ENCODE results near the gene OR51Q1. TPM values are rescaled to one million over a fixed set of nuclear protein-coding genes. Genes with fewer than 3 reads are reported as not detected.

Gene OR51Q1
- total and polyA plus RNA-seq, 4 donors = not detected

DNA sequence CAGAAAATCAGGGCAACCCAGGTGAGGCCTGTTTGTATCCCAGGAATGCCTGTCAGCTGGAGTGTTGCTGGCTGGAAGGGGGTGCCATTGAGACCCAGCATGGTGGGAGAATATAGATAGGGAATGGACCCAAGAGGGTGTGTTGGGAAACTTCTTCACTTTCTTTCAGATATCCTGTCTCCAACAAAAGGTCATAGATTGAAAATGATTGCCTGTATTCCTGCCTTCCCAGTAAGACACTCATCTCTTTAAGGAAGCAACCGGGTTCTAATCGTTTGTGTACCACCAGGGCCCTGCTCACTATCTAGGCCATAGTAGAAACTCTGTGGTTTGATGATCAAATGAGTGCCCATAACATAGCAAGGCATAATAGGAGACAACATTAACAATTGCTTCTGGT is 19.5 kb downstream of the OR51Q1 start, which contains the start of gene OR51I1:
Gene OR51I1 (minus strand): TSS at position 101 of the 400 bp plus-strand sequence. CDS start 0 bp downstream, at position 101.
- no peaks in the 10 kb centered on the region for H3K36me3 ChIP-seq (ENCODE audit: control insufficient read depth, insufficient read depth, low read length)
- peaks cover 1% of the 10 kb centered on the region for H3K9me3 ChIP-seq (ENCODE audit: control insufficient read depth, insufficient read depth, low read length)
- H3K27me3 ChIP-seq (ENCODE audit: control insufficient read depth, insufficient read depth, low read length) = no peaks in the 10 kb centered on the region
- DNase-seq (ENCODE audit: low read depth in 4 of 6, low spot score in 6 of 6) = no peak
- no peaks in the 10 kb centered on the region for H3K4me1 ChIP-seq (ENCODE audit: control insufficient read depth, insufficient read depth, low read length)
- H3K27ac ChIP-seq (ENCODE audit: low read depth, low read length) = no peak within 1 kb of the TSS
- WGBS (ENCODE audit: insufficient coverage) = no CpG with 5 or more reads among the region's 2 CpGs
- H3K4me3 ChIP-seq (ENCODE audit: low read depth, low read length) = no peak within 1 kb of the TSS

DNA sequence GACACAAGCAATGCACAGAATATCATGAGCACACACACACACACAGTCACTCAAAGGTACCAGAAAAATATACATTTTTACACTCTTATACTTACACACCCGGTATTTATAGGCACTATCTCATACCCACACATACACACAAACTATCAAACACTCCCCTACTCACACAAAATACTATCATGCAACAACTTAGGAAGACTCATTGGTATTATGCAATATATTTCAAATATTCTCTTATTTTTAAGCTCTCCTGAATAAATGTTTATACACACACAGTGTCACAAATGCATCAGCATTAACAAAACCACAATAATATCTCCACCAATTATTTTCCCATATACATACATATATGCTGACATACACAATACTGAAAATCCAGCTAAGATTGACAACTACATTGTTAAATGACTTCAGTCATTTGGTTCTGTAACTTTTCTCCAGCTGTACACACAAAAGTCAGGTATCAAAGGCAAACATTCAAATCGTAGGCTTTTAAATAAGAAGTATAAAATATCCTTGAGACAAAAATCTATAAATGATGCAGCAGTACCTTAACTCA is 22.0 kb downstream of the OR51Q1 start:
- H3K36me3 ChIP-seq (ENCODE audit: control insufficient read depth, insufficient read depth, low read length) = no peaks in the 10 kb centered on the region
- WGBS (ENCODE audit: insufficient coverage) = no CpG with 5 or more reads among the region's 2 CpGs
- H3K4me3 ChIP-seq (ENCODE audit: low read depth, low read length) = no peak overlapping the region
- no peaks in the 10 kb centered on the region for H3K4me1 ChIP-seq (ENCODE audit: control insufficient read depth, insufficient read depth, low read length)
- H3K27me3 ChIP-seq (ENCODE audit: control insufficient read depth, insufficient read depth, low read length) = no peaks in the 10 kb centered on the region
- H3K27ac ChIP-seq (ENCODE audit: low read depth, low read length) = no peak overlapping the region
- peaks cover 1% of the 10 kb centered on the region for H3K9me3 ChIP-seq (ENCODE audit: control insufficient read depth, insufficient read depth, low read length)
- DNase-seq (ENCODE audit: low read depth in 4 of 6, low spot score in 6 of 6) = no peak

GRCh38 chr11:5449023-5449422 is 27.1 kb downstream of the OR51Q1 start, which contains the start of gene OR51I2:
Gene OR51I2, plus strand, starts transcription at chr11:5449323. Its CDS starts 4,166 bp downstream, at chr11:5453489.
- WGBS (ENCODE audit: insufficient coverage) = 80% methylated on average over 1 of the region's 2 CpGs
- Histone ChIP-seq H3K36me3 (ENCODE audit: control insufficient read depth, insufficient read depth, low read length) (no peaks in the 10 kb centered on the region), H3K4me1 (ENCODE audit: control insufficient read depth, insufficient read depth, low read length) (no peaks in the 10 kb centered on the region), H3K27ac (ENCODE audit: low read depth, low read length) (no peak within 1 kb of the TSS), H3K9me3 (ENCODE audit: control insufficient read depth, insufficient read depth, low read length) (no peaks in the 10 kb centered on the region), H3K27me3 (ENCODE audit: control insufficient read depth, insufficient read depth, low read length) (no peaks in the 10 kb centered on the region), H3K4me3 (ENCODE audit: low read depth, low read length) (no peak within 1 kb of the TSS)
- no peak for DNase-seq (ENCODE audit: low read depth in 4 of 6, low spot score in 6 of 6)

GRCh38 chr11:5449432-5449831 is 27.5 kb downstream of the OR51Q1 start:
- Histone ChIP-seq H3K27ac (ENCODE audit: low read depth, low read length) (no peak overlapping the region), H3K4me3 (ENCODE audit: low read depth, low read length) (no peak overlapping the region), H3K4me1 (ENCODE audit: control insufficient read depth, insufficient read depth, low read length) (no peaks in the 10 kb centered on the region), H3K9me3 (ENCODE audit: control insufficient read depth, insufficient read depth, low read length) (no peaks in the 10 kb centered on the region), H3K27me3 (ENCODE audit: control insufficient read depth, insufficient read depth, low read length) (no peaks in the 10 kb centered on the region), H3K36me3 (ENCODE audit: control insufficient read depth, insufficient read depth, low read length) (no peaks in the 10 kb centered on the region)
- no peak for DNase-seq (ENCODE audit: low read depth in 4 of 6, low spot score in 6 of 6)
- 100% methylated on average over 1 of the region's 4 CpGs for WGBS (ENCODE audit: insufficient coverage)

- H3K9me3 ChIP-seq (ENCODE audit: control insufficient read depth, insufficient read depth, low read length) = no peaks in the 10 kb centered on the region
- no peaks in the 10 kb centered on the region for H3K36me3 ChIP-seq (ENCODE audit: control insufficient read depth, insufficient read depth, low read length)
- 96% methylated on average over 13 of the region's 14 CpGs for WGBS (ENCODE audit: insufficient coverage)
- no peaks in the 10 kb centered on the region for H3K27me3 ChIP-seq (ENCODE audit: control insufficient read depth, insufficient read depth, low read length)
- no peak overlapping the region for H3K4me3 ChIP-seq (ENCODE audit: low read depth, low read length)
- H3K4me1 ChIP-seq (ENCODE audit: control insufficient read depth, insufficient read depth, low read length) = no peaks in the 10 kb centered on the region
- DNase-seq (ENCODE audit: low read depth in 4 of 6, low spot score in 6 of 6) = no peak
- no peak overlapping the region for H3K27ac ChIP-seq (ENCODE audit: low read depth, low read length)
These were observed 39.2 kb downstream of the OR51Q1 start for GRCh38 chr11:5460983-5461621.

DNA sequence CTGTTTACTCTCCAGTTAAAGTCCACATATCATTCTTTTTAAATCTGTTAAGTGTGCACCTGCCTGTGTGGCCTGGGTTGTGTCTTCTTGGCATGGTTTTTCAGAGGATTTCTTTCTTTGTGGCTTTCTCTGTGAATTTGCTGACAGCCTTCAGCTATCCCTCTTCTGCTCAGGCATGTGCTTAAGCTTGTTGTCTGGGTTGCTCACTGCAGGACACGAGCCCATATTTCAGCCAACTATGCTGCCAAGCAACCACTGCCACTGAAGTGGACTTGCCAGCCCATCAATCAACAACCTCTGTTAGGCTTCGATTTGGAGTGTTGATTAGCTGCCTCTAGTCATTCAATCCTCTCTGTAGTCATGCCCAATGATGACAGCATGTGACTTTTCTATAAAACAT is 45.6 kb downstream of the OR51Q1 start:
- Histone ChIP-seq H3K27ac (ENCODE audit: low read depth, low read length) (no peak overlapping the region), H3K36me3 (ENCODE audit: control insufficient read depth, insufficient read depth, low read length) (no peaks in the 10 kb centered on the region), H3K27me3 (ENCODE audit: control insufficient read depth, insufficient read depth, low read length) (no peaks in the 10 kb centered on the region), H3K4me3 (ENCODE audit: low read depth, low read length) (no peak overlapping the region), H3K9me3 (ENCODE audit: control insufficient read depth, insufficient read depth, low read length) (no peaks in the 10 kb centered on the region), H3K4me1 (ENCODE audit: control insufficient read depth, insufficient read depth, low read length) (no peaks in the 10 kb centered on the region)
- 38% methylated on average over 2 of the region's 2 CpGs for WGBS (ENCODE audit: insufficient coverage)
- DNase-seq (ENCODE audit: low read depth in 4 of 6, low spot score in 6 of 6) = peak in 3 of 6 donors; percentile 2 to 44 (median 9)

Other genes starting within 250 kb of the OR51Q1 start
- not detected for gene OR51V1, start 221.4 kb upstream of the OR51Q1 start, total RNA-seq
- gene OR51V1, start 221.4 kb upstream of the OR51Q1 start, polyA plus RNA-seq (ENCODE audit: insufficient read length in 2 of 2) = not detected
- gene HBB, start 195.0 kb upstream of the OR51Q1 start, total RNA-seq = 1,000 to 10,000 TPM; 1,170 to 2,002 TPM
- gene HBB, start 195.0 kb upstream of the OR51Q1 start, polyA plus RNA-seq (ENCODE audit: insufficient read length in 2 of 2) = 100 to 1,000 TPM; 132 to 148 TPM
- 1 to 10 TPM in 1 of 2 donors, under 1 TPM in 1; 0.17 to 1.2 TPM for gene HBD, start 187.6 kb upstream of the OR51Q1 start, total RNA-seq
- not detected for gene HBD, start 187.6 kb upstream of the OR51Q1 start, polyA plus RNA-seq (ENCODE audit: insufficient read length in 2 of 2)
- gene HBG1, start 172.3 kb upstream of the OR51Q1 start, total RNA-seq = 1,000 to 10,000 TPM in 1 of 2 donors, 100 to 1,000 TPM in 1; 286 to 1,550 TPM
- 10 to 100 TPM in 1 of 2 donors, 1 to 10 TPM in 1; 8.9 to 10.7 TPM for gene HBG1, start 172.3 kb upstream of the OR51Q1 start, polyA plus RNA-seq (ENCODE audit: insufficient read length in 2 of 2)
- gene HBG2, start 167.3 kb upstream of the OR51Q1 start, total RNA-seq = over 10,000 TPM; 12,245 to 14,331 TPM
- 1,000 to 10,000 TPM; 2,225 to 2,582 TPM for gene HBG2, start 167.3 kb upstream of the OR51Q1 start, polyA plus RNA-seq (ENCODE audit: insufficient read length in 2 of 2)
- gene HBE1, start 152.2 kb upstream of the OR51Q1 start, total RNA-seq = 10 to 100 TPM; 14.4 to 30.5 TPM
- 1 to 10 TPM; 9.2 to 9.3 TPM for gene HBE1, start 152.2 kb upstream of the OR51Q1 start, polyA plus RNA-seq (ENCODE audit: insufficient read length in 2 of 2)
- gene OR51B4, start 120.2 kb upstream of the OR51Q1 start, total RNA-seq = under 1 TPM in 1 of 2 donors, not detected in 1; 0.17 TPM
- not detected for gene OR51B4, start 120.2 kb upstream of the OR51Q1 start, polyA plus RNA-seq (ENCODE audit: insufficient read length in 2 of 2)
- gene OR51B2, start 97.8 kb upstream of the OR51Q1 start, total RNA-seq = under 1 TPM; 0.20 to 0.22 TPM
- gene OR51B2, start 97.8 kb upstream of the OR51Q1 start, polyA plus RNA-seq (ENCODE audit: insufficient read length in 2 of 2) = not detected
- 1 to 10 TPM in 1 of 2 donors, under 1 TPM in 1; 0.99 to 1.7 TPM for gene OR51B5, start 78.6 kb upstream of the OR51Q1 start, total RNA-seq
- under 1 TPM in 1 of 2 donors, not detected in 1; 0.33 TPM for gene OR51B5, start 78.6 kb upstream of the OR51Q1 start, polyA plus RNA-seq (ENCODE audit: insufficient read length in 2 of 2)
- not detected for gene OR51B6, start 70.6 kb upstream of the OR51Q1 start, total RNA-seq
- gene OR51B6, start 70.6 kb upstream of the OR51Q1 start, polyA plus RNA-seq (ENCODE audit: insufficient read length in 2 of 2) = not detected
- gene OR51M1, start 38.3 kb upstream of the OR51Q1 start, total RNA-seq = not detected
- not detected for gene OR51M1, start 38.3 kb upstream of the OR51Q1 start, polyA plus RNA-seq (ENCODE audit: insufficient read length in 2 of 2)
- under 1 TPM in 1 of 2 donors, not detected in 1; 0.28 TPM for gene OR51I1, start 19.4 kb downstream of the OR51Q1 start, total RNA-seq
- gene OR51I1, start 19.4 kb downstream of the OR51Q1 start, polyA plus RNA-seq (ENCODE audit: insufficient read length in 2 of 2) = not detected
- not detected for gene OR51I2, start 27.2 kb downstream of the OR51Q1 start, total RNA-seq
- gene OR51I2, start 27.2 kb downstream of the OR51Q1 start, polyA plus RNA-seq (ENCODE audit: insufficient read length in 2 of 2) = not detected
- not detected for gene OR52D1, start 66.6 kb downstream of the OR51Q1 start, total RNA-seq
- gene OR52D1, start 66.6 kb downstream of the OR51Q1 start, polyA plus RNA-seq (ENCODE audit: insufficient read length in 2 of 2) = not detected
- gene UBQLN3, start 87.8 kb downstream of the OR51Q1 start, total RNA-seq = under 1 TPM; 0.10 to 0.39 TPM
- not detected for gene UBQLN3, start 87.8 kb downstream of the OR51Q1 start, polyA plus RNA-seq (ENCODE audit: insufficient read length in 2 of 2)
- gene UBQLNL, start 94.6 kb downstream of the OR51Q1 start, total RNA-seq = under 1 TPM; 0.30 to 0.55 TPM
- gene UBQLNL, start 94.6 kb downstream of the OR51Q1 start, polyA plus RNA-seq (ENCODE audit: insufficient read length in 2 of 2) = under 1 TPM; 0.33 to 0.59 TPM
- under 1 TPM; 0.40 to 0.55 TPM for gene OR52H1, start 126.4 kb downstream of the OR51Q1 start, total RNA-seq
- gene OR52H1, start 126.4 kb downstream of the OR51Q1 start, polyA plus RNA-seq (ENCODE audit: insufficient read length in 2 of 2) = not detected
- gene OR52B6, start 158.8 kb downstream of the OR51Q1 start, total RNA-seq = not detected
- gene OR52B6, start 158.8 kb downstream of the OR51Q1 start, polyA plus RNA-seq (ENCODE audit: insufficient read length in 2 of 2) = not detected
- 1 to 10 TPM; 3.3 to 4.3 TPM for gene TRIM6, start 174.5 kb downstream of the OR51Q1 start, total RNA-seq
- gene TRIM6, start 174.5 kb downstream of the OR51Q1 start, polyA plus RNA-seq (ENCODE audit: insufficient read length in 2 of 2) = 1 to 10 TPM; 1.1 to 1.7 TPM
- gene TRIM34, start 202.9 kb downstream of the OR51Q1 start, total RNA-seq = 10 to 100 TPM in 1 of 2 donors, 1 to 10 TPM in 1; 6.6 to 15.1 TPM
- gene TRIM34, start 202.9 kb downstream of the OR51Q1 start, polyA plus RNA-seq (ENCODE audit: insufficient read length in 2 of 2) = 1 to 10 TPM; 3.5 to 4.4 TPM